Astrocyte (in vitro differentiated cells and primary cell): Measurements from ENCODE around the gene LAMTOR5. TPM values are rescaled to one million over a fixed set of nuclear protein-coding genes. Genes with fewer than 3 reads are reported as not detected.
"Not testable (repeated sequence)": the region's sequence is repeated elsewhere in the genome, so short reads cannot be mapped to it uniquely, and the experiment has no call there.

Experiments
- DNase-seq: peaks from one replicate; pipeline ENCODE4 v3.0.0-alpha.2; 2010; ENCODE audit warnings: low read depth
- FAIRE-seq: peaks from 2 replicates; lab custom pipeline; 2011; peaks lifted over from hg19 to GRCh38; lab: Jason Lieb, UNC
- H2AFZ ChIP-seq: 2 replicates; pipeline ENCODE4 v1.6.0; 2012; ENCODE audit warnings: low read depth, low read length, inconsistent platforms
- H3K27ac ChIP-seq: 2 replicates; pipeline ENCODE4 v1.5.1; 2011; ENCODE audit warnings: low read depth, low read length, inconsistent platforms
- H3K27me3 ChIP-seq: 2 replicates; pipeline ENCODE4 v1.6.0; 2011; ENCODE audit warnings: low read length, inconsistent platforms; ENCODE audit not compliant: insufficient read depth
- H3K36me3 ChIP-seq: 2 replicates; pipeline ENCODE4 v1.5.1; 2011; ENCODE audit warnings: low read length, inconsistent platforms; ENCODE audit not compliant: insufficient read depth
- H3K4me1 ChIP-seq: 2 replicates; pipeline ENCODE4 v1.5.1; 2011; ENCODE audit warnings: low read length, inconsistent platforms; ENCODE audit not compliant: insufficient read depth
- H3K4me2 ChIP-seq: 2 replicates; pipeline ENCODE4 v1.6.0; 2012; ENCODE audit warnings: low read length, inconsistent platforms
- H3K4me3 ChIP-seq: 2 replicates; pipeline ENCODE4 v1.5.1; 2011; ENCODE audit warnings: low read depth, mild to moderate bottlenecking, low read length, inconsistent platforms; ENCODE audit not compliant: insufficient read depth
- H3K79me2 ChIP-seq: 2 replicates; pipeline ENCODE4 v1.6.0; 2012; ENCODE audit warnings: mild to moderate bottlenecking, low read length, inconsistent platforms; ENCODE audit not compliant: insufficient read depth
- H3K9ac ChIP-seq: 2 replicates; pipeline ENCODE4 v1.6.0; 2012; ENCODE audit warnings: mild to moderate bottlenecking, low read length, inconsistent platforms
- H3K9me3 ChIP-seq: 2 replicates; pipeline ENCODE4 v1.5.1; 2012; ENCODE audit warnings: low read depth, mild to moderate bottlenecking, low read length, inconsistent platforms; ENCODE audit not compliant: insufficient read depth
- H4K20me1 ChIP-seq: 2 replicates; pipeline ENCODE4 v1.6.0; 2012; ENCODE audit warnings: low read length, inconsistent platforms; ENCODE audit not compliant: insufficient read depth
- H3K27ac Mint-ChIP-seq: one replicate; pipeline ENCODE4 v1.8.0; 2021; ENCODE audit warnings: mild to moderate bottlenecking, mixed read lengths; ENCODE audit not compliant: unreplicated experiment
- H3K27me3 Mint-ChIP-seq: one replicate; pipeline ENCODE4 v1.8.0; 2021; ENCODE audit warnings: low read depth, mixed read lengths; ENCODE audit not compliant: unreplicated experiment
- H3K36me3 Mint-ChIP-seq: one replicate; pipeline ENCODE4 v1.8.0; 2021; ENCODE audit warnings: low read depth, mixed read lengths; ENCODE audit not compliant: unreplicated experiment
- H3K4me1 Mint-ChIP-seq: one replicate; pipeline ENCODE4 v1.8.0; 2021; ENCODE audit warnings: low read depth, mixed read lengths; ENCODE audit not compliant: unreplicated experiment
- H3K4me3 Mint-ChIP-seq: one replicate; pipeline ENCODE4 v1.8.0; 2021; ENCODE audit warnings: mild to moderate bottlenecking, moderate library complexity, mixed read lengths; ENCODE audit not compliant: unreplicated experiment
- H3K9me3 Mint-ChIP-seq: one replicate; pipeline ENCODE4 v1.8.0; 2021; ENCODE audit warnings: mild to moderate bottlenecking, mixed read lengths; ENCODE audit not compliant: unreplicated experiment
- CTCF ChIP-seq: IDR thresholded peaks from 2 replicates; pipeline ENCODE4 v1.5.1; 2011; ENCODE audit warnings: low read depth, mild to moderate bottlenecking, inconsistent platforms, low read length, moderate library complexity; ENCODE audit not compliant: insufficient read depth
- EZH2 ChIP-seq: IDR thresholded peaks from 2 replicates; pipeline ENCODE4 v1.6.1; 2012; ENCODE audit warnings: mild to moderate bottlenecking, low read length, inconsistent platforms; ENCODE audit not compliant: insufficient read depth
- total RNA-seq: library from RNA; stranded (reverse); gene quantifications from 2 replicates; pipeline ENCODE4 v1.2.1, GENCODE V29; 2021

The LAMTOR5 gene
- total RNA-seq, 1 donor from 2014 or later = 126 TPM

GRCh38 chr1:110420023-110420662 is 12.6 kb upstream of the LAMTOR5 start:
- Mint-ChIP-seq H3K36me3 (no peaks in the 10 kb centered on the region), H3K27me3 (peaks cover 17% of the 10 kb centered on the region), H3K4me3 (no peak overlapping the region), H3K9me3 (peaks cover 12% of the 10 kb centered on the region), H3K4me1 (no peaks in the 10 kb centered on the region), H3K27ac (no peak overlapping the region)
- no peak overlapping the region for H3K4me2 ChIP-seq
- H3K9ac ChIP-seq = no peak overlapping the region
- H4K20me1 ChIP-seq = no peaks in the 10 kb centered on the region
- no peak overlapping the region for H2AFZ ChIP-seq
- H3K4me1 ChIP-seq = no peaks in the 10 kb centered on the region
- no peaks in the 10 kb centered on the region for H3K79me2 ChIP-seq
- FAIRE-seq = no peak
- H3K27ac ChIP-seq = no peak overlapping the region
- no peak for DNase-seq
- H3K4me3 ChIP-seq = no peak overlapping the region
- no peak for TF ChIP-seq EZH2
- no peak for TF ChIP-seq CTCF
- H3K27me3 ChIP-seq = peaks cover 20% of the 10 kb centered on the region
- H3K36me3 ChIP-seq = no peaks in the 10 kb centered on the region
- no peaks in the 10 kb centered on the region for H3K9me3 ChIP-seq

- H3K9me3 Mint-ChIP-seq = peaks cover 11% of the 10 kb centered on the region
Observed at GRCh38 chr1:110418729-110419128, 11.2 kb upstream of the LAMTOR5 start.

GRCh38 chr1:110413045-110413444 is 5.6 kb upstream of the LAMTOR5 start:
- H2AFZ ChIP-seq, H3K36me3 ChIP-seq, H3K27ac Mint-ChIP-seq, H4K20me1 ChIP-seq, H3K27me3 ChIP-seq, H3K27ac ChIP-seq, FAIRE-seq, H3K9ac ChIP-seq, H3K4me1 ChIP-seq, H3K9me3 ChIP-seq, H3K4me3 Mint-ChIP-seq, DNase-seq, H3K4me2 ChIP-seq, H3K4me3 ChIP-seq, H3K9me3 Mint-ChIP-seq, H3K79me2 ChIP-seq, H3K36me3 Mint-ChIP-seq, H3K4me1 Mint-ChIP-seq: not testable (repeated sequence)
- H3K27me3 Mint-ChIP-seq = peaks cover 17% of the 10 kb centered on the region

More at GRCh38 chr1:110418729-110419128, 11.2 kb upstream of the LAMTOR5 start:
- peaks cover 19% of the 10 kb centered on the region for H3K27me3 Mint-ChIP-seq
- peaks cover 12% of the 10 kb centered on the region for H3K27me3 ChIP-seq
- DNase-seq (no peak), FAIRE-seq (no peak)
- no peak overlapping the region for H3K4me2 ChIP-seq
- H2AFZ ChIP-seq = no peak overlapping the region
- H3K36me3 Mint-ChIP-seq = no peaks in the 10 kb centered on the region
- no peaks in the 10 kb centered on the region for H3K4me1 Mint-ChIP-seq
- H3K27ac Mint-ChIP-seq = no peak overlapping the region
- H3K9ac ChIP-seq = no peak overlapping the region
- H3K4me3 Mint-ChIP-seq = no peak overlapping the region
- no peaks in the 10 kb centered on the region for H3K9me3 ChIP-seq
- H3K79me2 ChIP-seq = no peaks in the 10 kb centered on the region
- no peaks in the 10 kb centered on the region for H3K4me1 ChIP-seq
- no peaks in the 10 kb centered on the region for H3K36me3 ChIP-seq
- H4K20me1 ChIP-seq = no peaks in the 10 kb centered on the region
- no peak overlapping the region for H3K4me3 ChIP-seq
- no peak overlapping the region for H3K27ac ChIP-seq
- TF ChIP-seq EZH2 = no peak
- no peak for TF ChIP-seq CTCF
